BE2C (cell line): Measurements from ENCODE around the gene TMC1.

Source experiments
- DNase-seq: peaks from one replicate; pipeline ENCODE4 v3.0.0-alpha.2; 2020
- H3K27me3 ChIP-seq: fragments of 250-450 bp; sonication (Bioruptor Pico); 2 replicates; pipeline ENCODE4 v1.5.1; 2020; ENCODE audit warnings: mild to moderate bottlenecking
- H3K36me3 ChIP-seq: fragments of 250-450 bp; sonication (Bioruptor Pico); 2 replicates; pipeline ENCODE4 v1.5.1; 2020; ENCODE audit warnings: mild to moderate bottlenecking
- H3K4me1 ChIP-seq: fragments of 250-450 bp; sonication (Bioruptor Pico); 2 replicates; pipeline ENCODE4 v1.5.1; 2020
- H3K4me3 ChIP-seq: 2 replicates; pipeline ENCODE4 v1.5.1; 2011; ENCODE audit warnings: low read depth, low read length
- H3K9me3 ChIP-seq: fragments of 250-450 bp; sonication (Bioruptor Pico); 2 replicates; pipeline ENCODE4 v1.5.1; 2020
- CTCF ChIP-seq: IDR thresholded peaks from 2 replicates; pipeline ENCODE4 v1.5.1; 2012; ENCODE audit warnings: mild to moderate bottlenecking, low read depth, low read length

Gene TMC1

DNA sequence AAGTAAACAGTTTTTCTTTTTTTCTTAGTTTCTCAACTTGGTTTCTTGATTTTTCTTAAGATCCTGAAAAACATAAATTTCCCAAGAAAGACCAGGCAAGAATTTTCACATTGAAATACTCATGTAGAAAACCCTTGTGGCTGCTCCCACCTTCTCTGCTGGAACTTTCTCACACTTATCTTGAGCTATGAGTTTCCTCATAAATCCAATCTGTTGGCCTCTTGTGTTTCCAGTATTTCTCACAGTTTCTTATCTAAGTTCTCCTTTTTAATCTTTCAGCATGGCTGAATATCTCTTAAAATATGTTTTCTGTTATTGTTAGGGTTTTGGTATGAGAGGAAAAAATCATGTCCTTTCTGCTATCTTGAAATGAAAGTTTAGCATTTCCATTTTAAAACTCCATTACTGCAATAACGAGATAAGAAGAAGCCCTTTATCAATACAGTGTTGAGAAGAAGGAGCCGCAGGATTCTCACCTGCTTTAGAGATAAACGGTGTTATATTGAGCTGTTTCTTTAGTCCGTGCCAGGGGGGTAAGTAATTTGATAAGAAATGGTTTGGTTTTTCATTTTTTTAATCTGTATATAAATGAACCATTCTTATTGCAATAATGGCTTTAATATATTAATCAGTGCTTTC, 342.2 kb downstream of the TMC1 start:
- no peaks in the 10 kb centered on the region for H3K36me3 ChIP-seq
- no peaks in the 10 kb centered on the region for H3K4me1 ChIP-seq
- no peak for TF ChIP-seq CTCF
- no peak overlapping the region for H3K4me3 ChIP-seq
- no peaks in the 10 kb centered on the region for H3K9me3 ChIP-seq
- no peak for DNase-seq
- no peaks in the 10 kb centered on the region for H3K27me3 ChIP-seq

DNA sequence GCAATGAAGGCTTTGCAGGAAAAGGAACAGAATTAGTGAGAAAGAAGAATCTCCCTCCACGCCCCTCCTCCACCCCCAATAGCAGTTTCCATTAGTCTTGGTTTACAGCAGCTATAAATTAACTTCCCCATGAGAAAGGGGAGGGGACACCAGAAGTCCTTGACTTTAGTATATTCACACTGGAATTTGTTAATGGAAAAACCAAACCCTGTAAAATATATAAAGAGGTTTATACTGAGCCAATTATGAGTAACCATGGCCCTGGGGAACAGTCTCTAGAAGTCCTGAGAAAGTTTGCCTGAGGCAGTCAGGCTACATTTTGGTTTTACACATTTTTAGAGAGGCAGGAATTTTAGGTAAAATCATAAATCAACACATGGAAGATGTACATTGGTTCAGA, 342.9 kb downstream of the TMC1 start:
- H3K4me3 ChIP-seq: no peak overlapping the region
- H3K4me1 ChIP-seq: no peaks in the 10 kb centered on the region
- H3K36me3 ChIP-seq: no peaks in the 10 kb centered on the region
- no peaks in the 10 kb centered on the region for H3K9me3 ChIP-seq
- no peaks in the 10 kb centered on the region for H3K27me3 ChIP-seq
- TF ChIP-seq CTCF: no peak
- DNase-seq: no peak

GRCh38 chr9:72871685-72872084, 350.3 kb downstream of the TMC1 start:
- Histone ChIP-seq H3K36me3 (no peaks in the 10 kb centered on the region), H3K4me3 (no peak overlapping the region), H3K9me3 (no peaks in the 10 kb centered on the region), H3K27me3 (no peaks in the 10 kb centered on the region), H3K4me1 (no peaks in the 10 kb centered on the region)
- no peak for TF ChIP-seq CTCF
- DNase-seq: no peak

DNA sequence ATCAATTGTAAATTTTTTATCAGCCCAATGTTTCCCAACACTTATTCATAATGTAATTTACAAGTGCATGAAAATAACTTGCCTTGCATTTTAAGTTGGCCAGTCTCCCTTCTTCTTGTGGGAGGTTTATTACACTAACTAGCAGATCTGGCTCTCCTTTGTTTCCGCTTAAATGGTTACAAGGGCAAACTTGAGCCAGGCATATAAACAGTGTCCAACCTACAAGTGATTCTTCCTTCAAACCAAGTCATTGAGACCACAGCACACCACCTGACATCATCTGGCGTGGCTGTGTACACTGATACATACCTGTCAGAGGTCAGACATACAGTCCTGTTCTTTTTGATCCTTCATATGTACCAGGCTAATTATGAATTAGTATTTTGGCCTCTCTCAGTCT, 351.3 kb downstream of the TMC1 start:
- Histone ChIP-seq H3K27me3 (no peaks in the 10 kb centered on the region), H3K9me3 (no peaks in the 10 kb centered on the region), H3K4me1 (no peaks in the 10 kb centered on the region), H3K4me3 (no peak overlapping the region), H3K36me3 (no peaks in the 10 kb centered on the region)
- no peak for DNase-seq
- no peak for TF ChIP-seq CTCF

DNA sequence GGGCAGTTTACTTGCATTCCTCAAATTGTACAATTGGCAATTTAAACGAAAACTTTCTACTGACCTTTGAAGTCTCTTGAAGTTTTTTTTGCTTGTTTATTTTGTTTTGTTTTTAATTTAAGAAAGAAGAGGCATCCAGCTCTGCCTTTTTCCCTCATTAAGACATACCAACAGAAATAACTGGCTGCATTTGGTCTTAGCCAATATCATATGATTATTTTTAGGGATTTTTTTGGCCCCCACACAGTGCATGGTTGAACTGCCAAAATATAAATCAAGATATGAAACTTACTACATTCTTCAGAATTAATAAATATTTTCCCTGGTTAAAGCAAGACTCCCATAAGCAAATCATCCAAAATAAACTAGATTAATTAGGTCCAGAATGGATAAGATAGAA, 352.0 kb downstream of the TMC1 start:
- TF ChIP-seq CTCF: no peak
- no peaks in the 10 kb centered on the region for H3K27me3 ChIP-seq
- no peaks in the 10 kb centered on the region for H3K4me1 ChIP-seq
- no peak overlapping the region for H3K4me3 ChIP-seq
- no peaks in the 10 kb centered on the region for H3K9me3 ChIP-seq
- no peaks in the 10 kb centered on the region for H3K36me3 ChIP-seq
- no peak for DNase-seq

DNA sequence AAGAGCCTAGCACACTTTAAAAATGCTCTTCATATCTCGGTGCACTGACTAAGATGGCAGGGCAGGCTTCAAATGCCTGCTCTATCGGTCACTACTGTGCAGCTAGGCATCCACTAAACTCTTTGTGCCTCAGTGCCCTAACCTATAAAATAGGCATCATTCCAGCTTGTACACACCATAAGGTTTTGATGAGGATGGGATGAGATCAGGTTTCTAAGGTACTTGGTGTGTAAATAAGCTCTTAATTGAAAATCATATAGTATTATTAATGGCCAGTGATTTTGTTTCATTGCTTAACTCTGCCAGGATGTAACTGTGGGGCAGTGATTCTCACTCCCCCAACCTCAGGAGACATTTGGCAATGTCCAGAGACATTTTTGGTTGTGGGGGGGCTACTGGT, 352.9 kb downstream of the TMC1 start:
- no peak for TF ChIP-seq CTCF
- Histone ChIP-seq H3K36me3 (no peaks in the 10 kb centered on the region), H3K4me3 (no peak overlapping the region), H3K4me1 (no peaks in the 10 kb centered on the region), H3K27me3 (no peaks in the 10 kb centered on the region), H3K9me3 (no peaks in the 10 kb centered on the region)
- DNase-seq: no peak
